ENCODE results near the gene WDHD1. TPM values are rescaled to one million over a fixed set of nuclear protein-coding genes. Genes with fewer than 3 reads are reported as not detected.
"Not testable (repeated sequence)": the region's sequence is repeated elsewhere in the genome, so short reads cannot be mapped to it uniquely, and the experiment has no call there.

The WDHD1 gene
- total and polyA plus RNA-seq, 5 donors from 2014 or later = 1.7 to 4.7 (median 3.1) TPM

- Mint-ChIP-seq H3K27ac (peak overlapping the region in 2 of 3 donors; percentile 23 to 39), H3K4me3 (no peak overlapping the region), H3K36me3 (no peaks in the 10 kb centered on the region), H3K9me3 (peaks cover 0 to 1% (median 0%) of the 10 kb centered on the region in 7 donors), H3K4me1 (peaks cover 3 to 14% (median 8%) of the 10 kb centered on the region in 4 donors), H3K27me3 (no peaks in the 10 kb centered on the region)
- Histone ChIP-seq H3K4me3 (ENCODE audit: low read depth, low read length) (no peak overlapping the region), H3K9me3 (ENCODE audit: control insufficient read depth in 2 of 2, low read length in 2 of 2) (no peaks in the 10 kb centered on the region), H3K4me1 (ENCODE audit: control insufficient read depth, insufficient read depth, low read length, poor library complexity, severe bottlenecking) (no peaks in the 10 kb centered on the region), H3K27me3 (ENCODE audit: control insufficient read depth, insufficient read depth, low read length) (no peaks in the 10 kb centered on the region), H3K27ac (ENCODE audit: insufficient read depth, low read length, poor library complexity, severe bottlenecking) (no peak overlapping the region), H3K36me3 (ENCODE audit: control insufficient read depth, insufficient read depth, low read length) (no peaks in the 10 kb centered on the region)
- ATAC-seq (ENCODE audit: low read depth in 2 of 2) = no peak
- DNase-seq = no peak
Observed at GRCh38 chr14:54931598-54932340, 95.1 kb downstream of the WDHD1 start.

GRCh38 chr14:54931101-54931500, 95.8 kb downstream of the WDHD1 start:
- Histone ChIP-seq H3K4me1 (ENCODE audit: control insufficient read depth, insufficient read depth, low read length, poor library complexity, severe bottlenecking) (no peaks in the 10 kb centered on the region), H3K4me3 (ENCODE audit: low read depth, low read length) (no peak overlapping the region), H3K36me3 (ENCODE audit: control insufficient read depth, insufficient read depth, low read length) (no peaks in the 10 kb centered on the region), H3K27me3 (ENCODE audit: control insufficient read depth, insufficient read depth, low read length) (no peaks in the 10 kb centered on the region), H3K9me3 (ENCODE audit: control insufficient read depth in 2 of 2, low read length in 2 of 2) (no peaks in the 10 kb centered on the region), H3K27ac (ENCODE audit: insufficient read depth, low read length, poor library complexity, severe bottlenecking) (no peak overlapping the region)
- no peaks in the 10 kb centered on the region for H3K27me3 Mint-ChIP-seq
- ATAC-seq (ENCODE audit: low read depth in 2 of 2) (no peak), DNase-seq (no peak)
- H3K4me1 Mint-ChIP-seq = peaks cover 3 to 14% (median 8%) of the 10 kb centered on the region in 4 donors
- H3K4me3 Mint-ChIP-seq = no peak overlapping the region
- H3K36me3 Mint-ChIP-seq = no peaks in the 10 kb centered on the region
- peak overlapping the region in 1 of 3 donors; percentile 39 for H3K27ac Mint-ChIP-seq
- H3K9me3 Mint-ChIP-seq = peaks cover 0 to 1% (median 0%) of the 10 kb centered on the region in 7 donors

GRCh38 chr14:54929556-54929955, 97.3 kb downstream of the WDHD1 start:
- H3K4me3 Mint-ChIP-seq = no peak overlapping the region
- ATAC-seq (ENCODE audit: low read depth in 2 of 2) = no peak
- no peak overlapping the region for H3K4me3 ChIP-seq (ENCODE audit: low read depth, low read length)
- no peaks in the 10 kb centered on the region for H3K4me1 ChIP-seq (ENCODE audit: control insufficient read depth, insufficient read depth, low read length, poor library complexity, severe bottlenecking)
- no peaks in the 10 kb centered on the region for H3K9me3 ChIP-seq (ENCODE audit: control insufficient read depth in 2 of 2, low read length in 2 of 2)
- H3K27me3 ChIP-seq (ENCODE audit: control insufficient read depth, insufficient read depth, low read length) = no peaks in the 10 kb centered on the region
- H3K4me1 Mint-ChIP-seq = peaks cover 3 to 14% (median 8%) of the 10 kb centered on the region in 4 donors
- H3K36me3 Mint-ChIP-seq = no peaks in the 10 kb centered on the region
- no peaks in the 10 kb centered on the region for H3K36me3 ChIP-seq (ENCODE audit: control insufficient read depth, insufficient read depth, low read length)
- H3K27ac ChIP-seq (ENCODE audit: insufficient read depth, low read length, poor library complexity, severe bottlenecking) = no peak overlapping the region
- H3K27me3 Mint-ChIP-seq = no peaks in the 10 kb centered on the region
- H3K27ac Mint-ChIP-seq = no peak overlapping the region
- peaks cover 0 to 1% (median 0%) of the 10 kb centered on the region in 7 donors for H3K9me3 Mint-ChIP-seq
- DNase-seq = no peak

- peaks cover 3 to 13% (median 8%) of the 10 kb centered on the region in 4 donors for H3K4me1 Mint-ChIP-seq
- ATAC-seq (ENCODE audit: low read depth in 2 of 2) = no peak
- H3K4me3 Mint-ChIP-seq = no peak overlapping the region
Observed at GRCh38 chr14:54928216-54928615, 98.7 kb downstream of the WDHD1 start.

GRCh38 chr14:54927551-54927950, 99.3 kb downstream of the WDHD1 start:
- ATAC-seq (ENCODE audit: low read depth in 2 of 2) (no peak), DNase-seq (no peak)
- Mint-ChIP-seq H3K27me3 (no peaks in the 10 kb centered on the region), H3K4me3 (no peak overlapping the region), H3K36me3 (no peaks in the 10 kb centered on the region), H3K27ac (no peak overlapping the region), H3K4me1 (peaks cover 7 to 18% (median 9%) of the 10 kb centered on the region in 4 donors), H3K9me3 (no peaks in the 10 kb centered on the region)
- no peak overlapping the region for H3K27ac ChIP-seq (ENCODE audit: insufficient read depth, low read length, poor library complexity, severe bottlenecking)
- H3K4me1 ChIP-seq (ENCODE audit: control insufficient read depth, insufficient read depth, low read length, poor library complexity, severe bottlenecking) = peaks cover under 1% of the 10 kb centered on the region
- no peak overlapping the region for H3K4me3 ChIP-seq (ENCODE audit: low read depth, low read length)
- no peaks in the 10 kb centered on the region for H3K27me3 ChIP-seq (ENCODE audit: control insufficient read depth, insufficient read depth, low read length)
- no peaks in the 10 kb centered on the region for H3K36me3 ChIP-seq (ENCODE audit: control insufficient read depth, insufficient read depth, low read length)
- no peaks in the 10 kb centered on the region for H3K9me3 ChIP-seq (ENCODE audit: control insufficient read depth in 2 of 2, low read length in 2 of 2)

More at GRCh38 chr14:54928216-54928615, 98.7 kb downstream of the WDHD1 start:
- H3K27me3 Mint-ChIP-seq = no peaks in the 10 kb centered on the region
- no peaks in the 10 kb centered on the region for H3K9me3 ChIP-seq (ENCODE audit: control insufficient read depth in 2 of 2, low read length in 2 of 2)
- H3K27me3 ChIP-seq (ENCODE audit: control insufficient read depth, insufficient read depth, low read length) = no peaks in the 10 kb centered on the region
- no peak overlapping the region for H3K27ac Mint-ChIP-seq
- no peak overlapping the region for H3K27ac ChIP-seq (ENCODE audit: insufficient read depth, low read length, poor library complexity, severe bottlenecking)
- H3K4me3 ChIP-seq (ENCODE audit: low read depth, low read length) = no peak overlapping the region
- DNase-seq = no peak
- no peaks in the 10 kb centered on the region for H3K9me3 Mint-ChIP-seq
- H3K36me3 Mint-ChIP-seq = no peaks in the 10 kb centered on the region
- H3K36me3 ChIP-seq (ENCODE audit: control insufficient read depth, insufficient read depth, low read length) = no peaks in the 10 kb centered on the region
- no peaks in the 10 kb centered on the region for H3K4me1 ChIP-seq (ENCODE audit: control insufficient read depth, insufficient read depth, low read length, poor library complexity, severe bottlenecking)

- not testable (repeated sequence) for DNase-seq; H3K4me1 ChIP-seq (ENCODE audit: control insufficient read depth, insufficient read depth, low read length, poor library complexity, severe bottlenecking); H3K36me3 ChIP-seq (ENCODE audit: control insufficient read depth, insufficient read depth, low read length); H3K27me3 Mint-ChIP-seq; H3K9me3 ChIP-seq (ENCODE audit: control insufficient read depth in 2 of 2, low read length in 2 of 2); H3K27me3 ChIP-seq (ENCODE audit: control insufficient read depth, insufficient read depth, low read length); H3K27ac ChIP-seq (ENCODE audit: insufficient read depth, low read length, poor library complexity, severe bottlenecking); H3K4me3 Mint-ChIP-seq; H3K36me3 Mint-ChIP-seq; H3K9me3 Mint-ChIP-seq; H3K27ac Mint-ChIP-seq; H3K4me3 ChIP-seq (ENCODE audit: low read depth, low read length); ATAC-seq (ENCODE audit: low read depth in 2 of 2)
- H3K4me1 Mint-ChIP-seq = peaks cover 8 to 21% (median 13%) of the 10 kb centered on the region in 4 donors
Observed at GRCh38 chr14:54926570-54926969, 100.3 kb downstream of the WDHD1 start.

- ATAC-seq (ENCODE audit: low read depth in 2 of 2) = no peak
- peaks cover 4% of the 10 kb centered on the region for H3K27me3 Mint-ChIP-seq
- Histone ChIP-seq H3K9me3 (ENCODE audit: control insufficient read depth in 2 of 2, low read length in 2 of 2) (no peaks in the 10 kb centered on the region), H3K4me3 (ENCODE audit: low read depth, low read length) (no peak overlapping the region), H3K4me1 (ENCODE audit: control insufficient read depth, insufficient read depth, low read length, poor library complexity, severe bottlenecking) (peaks cover 8% of the 10 kb centered on the region), H3K27me3 (ENCODE audit: control insufficient read depth, insufficient read depth, low read length) (no peaks in the 10 kb centered on the region), H3K36me3 (ENCODE audit: control insufficient read depth, insufficient read depth, low read length) (no peaks in the 10 kb centered on the region), H3K27ac (ENCODE audit: insufficient read depth, low read length, poor library complexity, severe bottlenecking) (no peak overlapping the region)
- H3K27ac Mint-ChIP-seq = peak overlapping the region in 2 of 3 donors; percentile 51 to 67
- DNase-seq = no peak
- H3K4me3 Mint-ChIP-seq = no peak overlapping the region
- H3K9me3 Mint-ChIP-seq = no peaks in the 10 kb centered on the region
- no peaks in the 10 kb centered on the region for H3K36me3 Mint-ChIP-seq
- peaks cover 0 to 13% (median 9%) of the 10 kb centered on the region in 4 donors for H3K4me1 Mint-ChIP-seq
Observed at GRCh38 chr14:54922598-54922997, 104.3 kb downstream of the WDHD1 start.

GRCh38 chr14:54920052-54920451, 106.8 kb downstream of the WDHD1 start:
- Mint-ChIP-seq H3K9me3 (no peaks in the 10 kb centered on the region), H3K4me1 (peaks cover 6 to 13% (median 9%) of the 10 kb centered on the region in 4 donors), H3K27me3 (peaks cover 8% of the 10 kb centered on the region), H3K27ac (no peak overlapping the region), H3K36me3 (no peaks in the 10 kb centered on the region), H3K4me3 (no peak overlapping the region)
- no peak overlapping the region for H3K4me3 ChIP-seq (ENCODE audit: low read depth, low read length)
- ATAC-seq (ENCODE audit: low read depth in 2 of 2) = no peak
- H3K4me1 ChIP-seq (ENCODE audit: control insufficient read depth, insufficient read depth, low read length, poor library complexity, severe bottlenecking) = peaks cover 8% of the 10 kb centered on the region
- H3K36me3 ChIP-seq (ENCODE audit: control insufficient read depth, insufficient read depth, low read length) = no peaks in the 10 kb centered on the region
- H3K27me3 ChIP-seq (ENCODE audit: control insufficient read depth, insufficient read depth, low read length) = no peaks in the 10 kb centered on the region
- no peak for DNase-seq
- no peak overlapping the region for H3K27ac ChIP-seq (ENCODE audit: insufficient read depth, low read length, poor library complexity, severe bottlenecking)
- no peaks in the 10 kb centered on the region for H3K9me3 ChIP-seq (ENCODE audit: control insufficient read depth in 2 of 2, low read length in 2 of 2)

All from CD4-positive, CD25-positive, alpha-beta regulatory T cell (primary cell).